ENCODE measurements around the gene FLT1.

DNA sequence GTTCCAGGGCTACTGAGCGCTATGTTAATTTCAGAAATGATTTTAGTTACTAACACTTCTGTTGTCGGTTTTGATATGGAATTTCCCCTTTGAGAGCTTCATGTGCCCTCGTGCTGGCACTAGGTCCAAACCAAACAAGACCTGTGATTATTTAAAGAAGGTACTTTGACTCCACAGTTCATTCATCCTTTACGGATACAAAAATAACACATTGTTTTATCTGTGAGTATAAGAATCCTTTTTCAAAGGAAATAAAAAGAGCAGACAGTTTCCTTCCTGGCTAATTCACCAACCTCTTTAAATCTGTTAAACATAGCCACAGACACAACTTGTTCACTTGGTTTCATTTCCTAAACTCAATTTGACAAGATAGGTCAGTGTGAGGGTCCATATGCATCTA is 141.2 kb downstream of the FLT1 start:
- TF ChIP-seq, protein P1, sequence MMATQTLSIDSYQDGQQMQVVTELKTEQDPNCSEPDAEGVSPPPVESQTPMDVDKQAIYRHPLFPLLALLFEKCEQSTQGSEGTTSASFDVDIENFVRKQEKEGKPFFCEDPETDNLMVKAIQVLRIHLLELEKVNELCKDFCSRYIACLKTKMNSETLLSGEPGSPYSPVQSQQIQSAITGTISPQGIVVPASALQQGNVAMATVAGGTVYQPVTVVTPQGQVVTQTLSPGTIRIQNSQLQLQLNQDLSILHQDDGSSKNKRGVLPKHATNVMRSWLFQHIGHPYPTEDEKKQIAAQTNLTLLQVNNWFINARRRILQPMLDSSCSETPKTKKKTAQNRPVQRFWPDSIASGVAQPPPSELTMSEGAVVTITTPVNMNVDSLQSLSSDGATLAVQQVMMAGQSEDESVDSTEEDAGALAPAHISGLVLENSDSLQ (IDR thresholded peaks at IDR 0.05), result no peak
- TF ChIP-seq HDGF (IDR thresholded peaks at IDR 0.05; ENCODE audit: borderline replicate concordance) (no peak), FOXA1 (IDR thresholded peaks at IDR 0.05) (no peak), NFRKB (IDR thresholded peaks at IDR 0.05) (no peak), SP1 (IDR thresholded peaks at IDR 0.05) (no peak), ARNT (IDR thresholded peaks at IDR 0.05) (no peak), FOXK2 (IDR thresholded peaks at IDR 0.05) (no peak), CTBP1 (IDR thresholded peaks at IDR 0.05; ENCODE audit: borderline replicate concordance) (no peak)
